ENCODE results near the gene ACACA.
"Not testable (repeated sequence)": the region's sequence is repeated elsewhere in the genome, so short reads cannot be mapped to it uniquely, and the experiment has no call there.

ACACA gene

DNA sequence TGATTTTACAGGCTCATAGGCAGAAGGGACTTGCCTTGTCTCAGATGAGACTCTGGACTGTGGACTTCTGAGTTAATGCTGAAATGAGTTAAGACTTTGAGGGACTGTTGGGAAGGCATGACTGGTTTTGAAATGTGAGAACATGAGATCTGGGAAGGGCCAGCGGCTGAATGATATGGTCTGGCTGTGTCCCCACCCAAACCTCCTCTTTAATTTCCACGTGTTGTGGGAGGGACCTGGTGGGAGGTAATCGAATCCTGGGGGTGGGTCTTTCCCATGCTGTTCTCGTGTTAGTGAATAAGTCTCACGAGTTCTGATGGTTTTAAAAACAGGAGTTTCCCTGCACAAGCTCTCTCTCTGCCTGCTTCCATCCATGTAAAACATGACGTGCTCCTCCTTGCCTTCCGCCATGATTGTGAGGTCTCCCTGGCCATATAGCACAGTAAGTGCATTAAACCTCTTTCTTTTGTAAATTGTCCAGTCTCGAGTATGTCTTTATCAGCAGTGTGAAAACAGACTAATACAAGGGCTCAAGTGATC is 59.7 kb downstream of the ACACA start:
- CTCF ChIA-PET, DNase-seq: not testable (repeated sequence)
- 97% methylated on average over 8 of the region's 8 CpGs for WGBS (ENCODE audit: insufficient coverage)

DNA sequence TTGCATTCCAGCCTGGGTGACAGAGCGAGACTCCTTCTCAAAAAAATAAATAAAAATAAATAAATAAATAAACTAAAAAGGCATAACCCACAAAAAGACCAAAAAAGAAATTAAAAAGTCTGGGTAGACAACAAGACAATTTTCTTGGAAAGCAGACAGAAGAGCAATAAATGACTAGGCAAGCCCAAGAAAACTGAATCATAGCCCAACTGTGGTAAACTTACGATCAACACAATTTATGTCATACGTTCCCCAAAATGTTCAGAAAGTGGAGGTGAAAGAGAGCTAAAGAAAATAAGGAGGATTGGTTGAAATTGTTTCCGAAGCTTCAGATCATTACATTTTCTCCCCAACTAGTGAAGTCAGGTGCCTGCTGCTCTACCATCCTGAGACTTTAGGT is 62.1 kb downstream of the ACACA start:
- Histone ChIP-seq H3K27me3 (replicated peaks in 2 of 5; ENCODE audit: control insufficient read depth in 4 of 5, insufficient read depth in 5 of 5, low read length in 4 of 5) (no peaks in the 10 kb centered on the region), H3K27ac (ENCODE audit: insufficient read depth in 1 of 2, low read depth in 1 of 2, low read length in 2 of 2, poor library complexity in 1 of 2, severe bottlenecking in 2 of 2) (no peak overlapping the region), H3K9me3 (ENCODE audit: control extremely low read depth in 1 of 5, control insufficient read depth in 4 of 5, insufficient read depth in 2 of 5, low read depth in 1 of 5, low read length in 4 of 5) (no peaks in the 10 kb centered on the region), H3K4me3 (ENCODE audit: control insufficient read depth in 1 of 7, extremely low read depth in 1 of 7, insufficient read depth in 4 of 7, low read depth in 2 of 7, low read length in 6 of 7) (no peak overlapping the region), H3K36me3 (ENCODE audit: control insufficient read depth in 4 of 4, insufficient read depth in 4 of 4, low read length in 3 of 4) (peaks cover 0 to 19% (median 2%) of the 10 kb centered on the region in 4 experiments), H3K4me1 (ENCODE audit: control extremely low read depth in 1 of 4, control insufficient read depth in 4 of 4, insufficient read depth in 4 of 4, low read length in 3 of 4) (no peaks in the 10 kb centered on the region)
- no peak for DNase-seq
- no CpG with 5 or more reads among the region's 4 CpGs for WGBS (ENCODE audit: insufficient coverage)
- ChIA-PET CTCF (no interaction called here), POLR2A (no interaction called here)

More for the DNA sequence above, 59.7 kb downstream of the ACACA start:
- H3K27me3 ChIP-seq (replicated peaks in 2 of 5; ENCODE audit: control insufficient read depth in 4 of 5, insufficient read depth in 5 of 5, low read length in 4 of 5); H3K9me3 ChIP-seq (ENCODE audit: control extremely low read depth in 1 of 5, control insufficient read depth in 4 of 5, insufficient read depth in 2 of 5, low read depth in 1 of 5, low read length in 4 of 5); H3K4me1 ChIP-seq (ENCODE audit: control extremely low read depth in 1 of 4, control insufficient read depth in 4 of 4, insufficient read depth in 4 of 4, low read length in 3 of 4); POLR2A ChIA-PET; H3K27ac ChIP-seq (ENCODE audit: insufficient read depth in 1 of 2, low read depth in 1 of 2, low read length in 2 of 2, poor library complexity in 1 of 2, severe bottlenecking in 2 of 2); H3K4me3 ChIP-seq (ENCODE audit: control insufficient read depth in 1 of 7, extremely low read depth in 1 of 7, insufficient read depth in 4 of 7, low read depth in 2 of 7, low read length in 6 of 7): not testable (repeated sequence)
- peaks cover 0 to 21% (median 2%) of the 10 kb centered on the region in 4 experiments for H3K36me3 ChIP-seq (ENCODE audit: control insufficient read depth in 4 of 4, insufficient read depth in 4 of 4, low read length in 3 of 4)

DNA sequence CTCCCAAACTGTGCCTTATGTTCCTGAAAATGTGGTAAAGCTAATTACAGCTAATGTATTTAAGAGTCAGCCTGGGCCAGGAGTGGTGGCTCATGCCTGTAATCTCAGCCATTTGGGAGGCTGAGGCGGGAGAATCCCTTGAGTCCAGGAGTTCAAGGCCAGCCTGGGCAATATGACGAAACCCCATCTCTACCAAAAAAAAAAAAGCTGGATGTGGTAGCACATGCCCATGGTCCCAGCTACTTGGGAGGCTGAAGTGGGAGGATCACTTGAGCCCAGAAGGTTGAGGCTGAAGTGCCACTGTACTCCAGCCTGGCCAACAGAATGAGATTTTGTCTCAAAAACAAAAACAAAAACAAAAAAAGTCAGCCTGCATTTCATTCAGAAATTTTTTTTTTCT is 64.0 kb downstream of the ACACA start:
- no peak for DNase-seq
- peaks cover 0 to 24% (median 4%) of the 10 kb centered on the region in 4 experiments for H3K36me3 ChIP-seq (ENCODE audit: control insufficient read depth in 4 of 4, insufficient read depth in 4 of 4, low read length in 3 of 4)
- H3K9me3 ChIP-seq (ENCODE audit: control extremely low read depth in 1 of 5, control insufficient read depth in 4 of 5, insufficient read depth in 2 of 5, low read depth in 1 of 5, low read length in 4 of 5): no peaks in the 10 kb centered on the region
- CTCF ChIA-PET: no interaction called here
- H3K27me3 ChIP-seq (replicated peaks in 2 of 5; ENCODE audit: control insufficient read depth in 4 of 5, insufficient read depth in 5 of 5, low read length in 4 of 5): no peaks in the 10 kb centered on the region
- POLR2A ChIA-PET: interaction anchor here (0.6 kb wide), 1 partner anchor 43 kb away, joined by 3 read pairs; no protein-coding TSS in a partner anchor
- H3K27ac ChIP-seq (ENCODE audit: insufficient read depth in 1 of 2, low read depth in 1 of 2, low read length in 2 of 2, poor library complexity in 1 of 2, severe bottlenecking in 2 of 2): no peak overlapping the region
- no peak overlapping the region for H3K4me3 ChIP-seq (ENCODE audit: control insufficient read depth in 1 of 7, extremely low read depth in 1 of 7, insufficient read depth in 4 of 7, low read depth in 2 of 7, low read length in 6 of 7)
- H3K4me1 ChIP-seq (ENCODE audit: control extremely low read depth in 1 of 4, control insufficient read depth in 4 of 4, insufficient read depth in 4 of 4, low read length in 3 of 4): no peaks in the 10 kb centered on the region
- WGBS (ENCODE audit: insufficient coverage): no CpG with 5 or more reads among the region's 2 CpGs

DNA sequence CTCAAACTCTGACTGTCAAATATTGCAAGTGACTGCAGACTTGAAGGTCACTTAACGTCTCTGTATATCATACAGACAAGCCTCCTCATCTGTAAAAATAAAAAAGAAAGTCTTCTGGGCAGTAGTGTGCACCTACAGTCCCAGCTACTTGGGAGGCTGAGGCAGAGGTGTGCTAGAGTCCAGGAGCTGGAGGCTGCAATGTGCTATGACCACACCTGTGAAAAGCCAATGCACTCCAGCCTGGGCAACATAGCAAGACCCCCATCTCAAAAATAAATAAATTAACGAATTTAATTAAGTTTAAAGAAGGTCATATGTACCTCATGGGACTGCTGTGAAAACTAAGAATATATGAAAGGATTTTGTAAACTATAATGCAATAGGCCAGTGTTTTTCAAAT is 65.8 kb downstream of the ACACA start:
- Histone ChIP-seq H3K4me3 (ENCODE audit: control insufficient read depth in 1 of 7, extremely low read depth in 1 of 7, insufficient read depth in 4 of 7, low read depth in 2 of 7, low read length in 6 of 7) (no peak overlapping the region), H3K9me3 (ENCODE audit: control extremely low read depth in 1 of 5, control insufficient read depth in 4 of 5, insufficient read depth in 2 of 5, low read depth in 1 of 5, low read length in 4 of 5) (no peaks in the 10 kb centered on the region), H3K4me1 (ENCODE audit: control extremely low read depth in 1 of 4, control insufficient read depth in 4 of 4, insufficient read depth in 4 of 4, low read length in 3 of 4) (no peaks in the 10 kb centered on the region), H3K27ac (ENCODE audit: insufficient read depth in 1 of 2, low read depth in 1 of 2, low read length in 2 of 2, poor library complexity in 1 of 2, severe bottlenecking in 2 of 2) (no peak overlapping the region), H3K36me3 (ENCODE audit: control insufficient read depth in 4 of 4, insufficient read depth in 4 of 4, low read length in 3 of 4) (peaks cover 0 to 26% (median 7%) of the 10 kb centered on the region in 4 experiments), H3K27me3 (replicated peaks in 2 of 5; ENCODE audit: control insufficient read depth in 4 of 5, insufficient read depth in 5 of 5, low read length in 4 of 5) (no peaks in the 10 kb centered on the region)
- CTCF ChIA-PET: interaction anchor here (0.7 kb wide), 1 partner anchor 8 kb away, joined by 3 read pairs; no protein-coding TSS in a partner anchor
- no CpG with 5 or more reads among the region's 2 CpGs for WGBS (ENCODE audit: insufficient coverage)
- no peak for DNase-seq
- POLR2A ChIA-PET: no interaction called here

DNA sequence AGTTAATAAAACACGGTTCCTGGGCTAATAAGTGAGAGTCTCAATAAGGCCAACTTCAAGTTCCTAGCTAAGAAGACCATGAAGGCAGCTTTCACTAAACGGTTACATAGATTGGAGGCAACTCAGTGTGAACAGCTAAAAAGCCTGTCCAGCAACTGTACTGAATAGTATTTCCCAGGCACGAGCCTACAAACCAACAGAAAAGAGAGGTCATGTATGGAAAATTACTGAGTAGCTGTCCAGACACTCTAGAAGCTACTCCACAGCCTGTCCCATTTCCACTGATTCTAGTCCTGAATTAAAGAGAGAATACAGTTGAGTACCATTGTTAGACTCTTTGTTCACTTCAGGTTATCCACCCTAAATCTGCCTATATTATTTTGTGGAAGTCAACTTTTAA is 67.3 kb downstream of the ACACA start:
- CTCF ChIA-PET: no interaction called here
- no peak overlapping the region for H3K27ac ChIP-seq (ENCODE audit: insufficient read depth in 1 of 2, low read depth in 1 of 2, low read length in 2 of 2, poor library complexity in 1 of 2, severe bottlenecking in 2 of 2)
- H3K4me1 ChIP-seq (ENCODE audit: control extremely low read depth in 1 of 4, control insufficient read depth in 4 of 4, insufficient read depth in 4 of 4, low read length in 3 of 4): no peaks in the 10 kb centered on the region
- H3K27me3 ChIP-seq (replicated peaks in 2 of 5; ENCODE audit: control insufficient read depth in 4 of 5, insufficient read depth in 5 of 5, low read length in 4 of 5): no peaks in the 10 kb centered on the region
- WGBS (ENCODE audit: insufficient coverage): 100% methylated on average over 2 of the region's 3 CpGs
- H3K36me3 ChIP-seq (ENCODE audit: control insufficient read depth in 4 of 4, insufficient read depth in 4 of 4, low read length in 3 of 4): peaks cover 0 to 25% (median 8%) of the 10 kb centered on the region in 4 experiments
- POLR2A ChIA-PET: no interaction called here
- no peaks in the 10 kb centered on the region for H3K9me3 ChIP-seq (ENCODE audit: control extremely low read depth in 1 of 5, control insufficient read depth in 4 of 5, insufficient read depth in 2 of 5, low read depth in 1 of 5, low read length in 4 of 5)
- no peak for DNase-seq
- no peak overlapping the region for H3K4me3 ChIP-seq (ENCODE audit: control insufficient read depth in 1 of 7, extremely low read depth in 1 of 7, insufficient read depth in 4 of 7, low read depth in 2 of 7, low read length in 6 of 7)

- no peaks in the 10 kb centered on the region for H3K27me3 ChIP-seq (replicated peaks in 2 of 5; ENCODE audit: control insufficient read depth in 4 of 5, insufficient read depth in 5 of 5, low read length in 4 of 5)
- CTCF ChIA-PET: interaction anchor here (0.6 kb wide), 1 partner anchor 9 kb away, joined by 3 read pairs; no protein-coding TSS in a partner anchor
- H3K36me3 ChIP-seq (ENCODE audit: control insufficient read depth in 4 of 4, insufficient read depth in 4 of 4, low read length in 3 of 4): peaks cover 0 to 27% (median 8%) of the 10 kb centered on the region in 4 experiments
- WGBS (ENCODE audit: insufficient coverage): no CpG with 5 or more reads among the region's 3 CpGs
- DNase-seq: no peak
- POLR2A ChIA-PET: no interaction called here
- no peak overlapping the region for H3K27ac ChIP-seq (ENCODE audit: insufficient read depth in 1 of 2, low read depth in 1 of 2, low read length in 2 of 2, poor library complexity in 1 of 2, severe bottlenecking in 2 of 2)
- H3K4me3 ChIP-seq (ENCODE audit: control insufficient read depth in 1 of 7, extremely low read depth in 1 of 7, insufficient read depth in 4 of 7, low read depth in 2 of 7, low read length in 6 of 7): no peak overlapping the region
- no peaks in the 10 kb centered on the region for H3K9me3 ChIP-seq (ENCODE audit: control extremely low read depth in 1 of 5, control insufficient read depth in 4 of 5, insufficient read depth in 2 of 5, low read depth in 1 of 5, low read length in 4 of 5)
- H3K4me1 ChIP-seq (ENCODE audit: control extremely low read depth in 1 of 4, control insufficient read depth in 4 of 4, insufficient read depth in 4 of 4, low read length in 3 of 4): peaks cover 0 to 2% (median 0%) of the 10 kb centered on the region in 4 experiments
Observed at GRCh38 chr17:37338847-37339246, 67.8 kb downstream of the ACACA start.

DNA sequence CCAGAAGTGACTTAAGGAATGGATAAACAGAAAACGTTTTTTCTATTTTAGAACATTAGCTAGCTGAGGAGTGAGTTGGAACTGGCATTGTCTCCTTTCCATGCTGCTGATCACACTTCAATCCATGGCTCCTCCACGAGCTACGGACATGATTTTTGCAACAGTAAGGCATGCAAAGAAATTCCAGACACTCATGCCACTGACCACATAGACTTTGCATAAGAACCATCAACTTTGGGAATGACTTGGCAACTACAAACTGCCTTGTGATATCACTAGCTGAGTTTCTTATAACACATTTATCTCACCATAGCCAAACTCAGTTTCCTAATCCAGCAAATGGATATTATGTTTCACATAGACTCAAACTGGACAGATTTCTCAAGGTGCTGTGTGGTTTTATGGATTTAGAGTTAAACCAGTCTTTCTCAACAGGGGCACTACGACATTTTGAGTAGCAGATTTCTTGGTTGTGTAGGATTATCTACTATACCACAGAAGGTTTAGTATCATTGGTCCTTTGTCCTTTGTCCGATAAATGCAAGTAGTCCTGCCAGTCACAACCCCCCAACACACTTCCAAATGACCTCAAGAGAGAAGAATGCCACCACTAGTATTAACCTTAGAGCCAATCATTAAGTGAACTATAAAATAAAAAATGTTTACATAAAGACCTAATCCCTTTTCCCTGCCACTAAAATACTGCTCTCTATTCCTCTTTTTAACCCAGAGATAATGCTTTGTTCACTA is 79.1 kb downstream of the ACACA start:
- Histone ChIP-seq H3K27me3 (replicated peaks in 2 of 5; ENCODE audit: control insufficient read depth in 4 of 5, insufficient read depth in 5 of 5, low read length in 4 of 5) (no peaks in the 10 kb centered on the region), H3K9me3 (ENCODE audit: control extremely low read depth in 1 of 5, control insufficient read depth in 4 of 5, insufficient read depth in 2 of 5, low read depth in 1 of 5, low read length in 4 of 5) (no peaks in the 10 kb centered on the region), H3K4me1 (ENCODE audit: control extremely low read depth in 1 of 4, control insufficient read depth in 4 of 4, insufficient read depth in 4 of 4, low read length in 3 of 4) (no peaks in the 10 kb centered on the region), H3K36me3 (ENCODE audit: control insufficient read depth in 4 of 4, insufficient read depth in 4 of 4, low read length in 3 of 4) (peaks cover 0 to 57% (median 9%) of the 10 kb centered on the region in 4 experiments), H3K4me3 (ENCODE audit: control insufficient read depth in 1 of 7, extremely low read depth in 1 of 7, insufficient read depth in 4 of 7, low read depth in 2 of 7, low read length in 6 of 7) (no peak overlapping the region), H3K27ac (ENCODE audit: insufficient read depth in 1 of 2, low read depth in 1 of 2, low read length in 2 of 2, poor library complexity in 1 of 2, severe bottlenecking in 2 of 2) (no peak overlapping the region)
- CTCF ChIA-PET: no interaction called here
- DNase-seq: no peak
- POLR2A ChIA-PET: no interaction called here
- 93% methylated on average over 3 of the region's 5 CpGs for WGBS (ENCODE audit: insufficient coverage)
